Left ventricle myocardium inferior (tissue), 1 donor: ENCODE data around the gene PACSIN1. TPM values are rescaled to one million over a fixed set of nuclear protein-coding genes. Genes with fewer than 3 reads are reported as not detected.

ENCODE experiments used
- DNase-seq: peaks from one replicate; pipeline ENCODE4 v3.0.0-alpha.2; 2020
- H3K27ac ChIP-seq: fragments of 200-600 bp; replicated peaks from 2 replicates; pipeline ENCODE4 v1.8.0; 2021
- H3K27me3 ChIP-seq: fragments of 200-600 bp; 2 replicates; pipeline ENCODE4 v1.8.0; 2021; ENCODE audit warnings: low read depth
- H3K36me3 ChIP-seq: fragments of 200-600 bp; 2 replicates; pipeline ENCODE4 v1.8.0; 2021
- H3K4me1 ChIP-seq: fragments of 200-600 bp; 2 replicates; pipeline ENCODE4 v1.8.0; 2021
- H3K4me3 ChIP-seq: fragments of 200-600 bp; 2 replicates; pipeline ENCODE4 v1.8.0; 2021; ENCODE audit warnings: mild to moderate bottlenecking, moderate library complexity
- H3K9me3 ChIP-seq: fragments of 200-600 bp; replicated peaks from 2 replicates; pipeline ENCODE4 v1.8.0; 2021
- intact Hi-C: fragments of 100-400 bp; cut with micrococcal nuclease; formaldehyde crosslinking; loops from one replicate; pipeline ENCODE4 v1.11.0; 2022
- total RNA-seq: library from RNA; stranded (reverse); fragmentation: NEBNext Ultra II Directional; extraction: Animal tissue kit (Norgen Biotek cat#: 25700); gene quantifications from one replicate; pipeline ENCODE4 v1.2.1, GENCODE V29; 2021
- TF ChIP-seq, protein P1 (sequence below): fragments of 200-600 bp; IDR thresholded peaks from 2 replicates; pipeline ENCODE4 v1.8.0; 2021; ENCODE audit warnings: antibody characterized with exemption, mild to moderate bottlenecking, borderline replicate concordance
- donor health status: DM: no; HTN: yes; CAD: no; lungs with severe emphysema.

The PACSIN1 gene
- total RNA-seq, 1 donor from 2014 or later: 15.2 TPM

DNA sequence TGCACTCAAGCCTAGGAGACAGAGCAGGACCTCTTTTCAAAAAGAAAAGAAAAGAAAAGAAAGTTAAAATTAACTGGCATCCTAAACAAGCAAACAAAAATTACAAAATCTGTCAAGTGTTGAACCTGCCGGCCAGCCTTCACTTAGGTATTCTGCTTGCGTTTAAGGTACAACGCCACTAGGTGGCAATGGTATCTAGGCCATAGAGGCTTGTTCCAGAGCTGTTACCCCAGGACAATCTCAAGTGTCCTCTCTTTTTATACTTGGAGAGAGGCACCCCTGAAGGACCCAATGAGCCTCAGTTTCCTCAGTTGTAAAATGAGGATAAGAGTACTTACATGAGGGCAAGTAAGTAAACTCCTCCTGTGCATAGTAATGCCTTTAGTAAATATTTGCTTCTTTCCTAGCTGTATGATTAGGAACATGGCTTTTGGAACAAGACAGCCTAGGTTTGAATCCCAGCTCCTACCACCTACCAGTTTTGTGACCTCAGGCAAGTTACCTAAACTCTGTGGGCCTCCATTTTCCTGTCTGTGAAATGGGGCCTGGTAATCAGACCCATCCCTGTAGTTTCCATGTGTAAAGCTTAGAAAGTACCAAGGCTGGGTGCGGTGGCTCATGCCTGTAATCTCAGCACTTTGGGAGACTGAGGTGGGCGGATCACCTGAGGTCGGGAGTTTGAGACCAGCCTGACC, 5.8 kb upstream of the PACSIN1 start:
- Histone ChIP-seq H3K27ac (no peak overlapping the region), H3K36me3 (no peaks in the 10 kb centered on the region), H3K9me3 (no peaks in the 10 kb centered on the region), H3K27me3 (peaks cover 17% of the 10 kb centered on the region), H3K4me1 (peaks cover 3% of the 10 kb centered on the region), H3K4me3 (no peak overlapping the region)
- intact Hi-C loops: loop anchor here (5.0 kb wide), 1 partner anchor 147 kb away; no protein-coding TSS in a partner anchor
- TF ChIP-seq, protein P1, sequence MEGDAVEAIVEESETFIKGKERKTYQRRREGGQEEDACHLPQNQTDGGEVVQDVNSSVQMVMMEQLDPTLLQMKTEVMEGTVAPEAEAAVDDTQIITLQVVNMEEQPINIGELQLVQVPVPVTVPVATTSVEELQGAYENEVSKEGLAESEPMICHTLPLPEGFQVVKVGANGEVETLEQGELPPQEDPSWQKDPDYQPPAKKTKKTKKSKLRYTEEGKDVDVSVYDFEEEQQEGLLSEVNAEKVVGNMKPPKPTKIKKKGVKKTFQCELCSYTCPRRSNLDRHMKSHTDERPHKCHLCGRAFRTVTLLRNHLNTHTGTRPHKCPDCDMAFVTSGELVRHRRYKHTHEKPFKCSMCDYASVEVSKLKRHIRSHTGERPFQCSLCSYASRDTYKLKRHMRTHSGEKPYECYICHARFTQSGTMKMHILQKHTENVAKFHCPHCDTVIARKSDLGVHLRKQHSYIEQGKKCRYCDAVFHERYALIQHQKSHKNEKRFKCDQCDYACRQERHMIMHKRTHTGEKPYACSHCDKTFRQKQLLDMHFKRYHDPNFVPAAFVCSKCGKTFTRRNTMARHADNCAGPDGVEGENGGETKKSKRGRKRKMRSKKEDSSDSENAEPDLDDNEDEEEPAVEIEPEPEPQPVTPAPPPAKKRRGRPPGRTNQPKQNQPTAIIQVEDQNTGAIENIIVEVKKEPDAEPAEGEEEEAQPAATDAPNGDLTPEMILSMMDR: peak; percentile 72
- DNase-seq: no peak

DNA sequence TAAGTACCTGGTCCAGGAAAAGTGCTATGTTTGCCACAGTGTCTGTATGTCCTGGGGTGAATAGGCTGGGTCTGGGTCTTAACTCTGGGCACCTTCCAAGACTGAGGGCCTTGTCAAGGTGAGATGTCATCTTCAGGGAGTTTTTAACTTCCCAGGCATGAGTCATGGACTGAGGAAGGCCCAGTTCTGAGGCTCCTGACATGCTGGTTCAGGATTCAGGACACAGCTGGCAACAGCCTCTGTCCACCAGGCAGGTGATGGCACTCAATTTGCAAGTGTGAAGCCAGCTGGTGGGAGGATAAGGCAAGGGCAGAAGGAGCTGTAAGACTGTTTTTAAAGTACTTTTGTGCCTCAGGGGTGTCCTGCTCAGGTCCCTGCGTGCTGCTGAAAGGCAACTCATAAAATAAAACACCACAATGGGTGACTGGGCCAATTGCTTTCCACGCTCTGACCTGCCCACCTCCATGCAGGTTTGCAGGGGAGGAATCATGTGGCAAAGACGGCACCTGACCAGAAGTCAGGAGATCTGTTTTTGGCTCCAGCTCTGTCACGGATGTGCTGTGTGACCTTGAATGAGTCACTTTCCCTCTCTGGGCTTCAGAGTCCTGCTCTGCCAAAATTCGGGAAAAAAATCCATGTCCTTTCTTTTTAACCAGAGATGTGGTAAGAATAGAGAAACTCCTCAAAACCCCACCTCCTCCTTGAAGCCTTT, 4.9 kb upstream of the PACSIN1 start:
- no peak for DNase-seq
- Histone ChIP-seq H3K9me3 (no peaks in the 10 kb centered on the region), H3K36me3 (no peaks in the 10 kb centered on the region), H3K4me1 (peaks cover 12% of the 10 kb centered on the region), H3K27ac (no peak overlapping the region), H3K27me3 (peaks cover 26% of the 10 kb centered on the region), H3K4me3 (no peak overlapping the region)
- TF ChIP-seq, protein P1: no peak
- intact Hi-C loops: loop anchor here (5.0 kb wide), 1 partner anchor 146 kb away; no protein-coding TSS in a partner anchor

DNA sequence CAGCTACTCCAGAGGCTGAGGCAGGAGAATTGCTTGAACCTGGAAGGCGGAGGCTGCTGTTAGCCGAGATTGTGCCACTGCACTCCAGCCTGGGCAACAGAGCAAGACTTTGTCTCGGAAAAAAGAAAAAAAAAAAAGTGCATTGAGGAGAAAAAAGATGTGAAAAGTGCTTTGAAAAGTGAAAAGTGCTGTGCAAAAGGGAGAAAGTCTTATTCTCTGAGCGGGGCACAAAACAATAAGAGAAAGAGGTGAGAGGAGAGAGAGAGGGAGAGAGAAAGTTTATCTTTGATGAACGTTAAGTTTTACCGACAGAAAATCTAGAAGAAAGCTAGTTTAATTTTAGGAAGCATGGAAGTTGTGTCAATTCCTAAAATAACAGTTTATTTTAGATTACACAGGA, 3.9 kb upstream of the PACSIN1 start:
- intact Hi-C loops: loop anchor here (5.0 kb wide), 1 partner anchor 145 kb away; no protein-coding TSS in a partner anchor
- Histone ChIP-seq H3K27ac (peak overlapping the region; percentile 38), H3K9me3 (no peaks in the 10 kb centered on the region), H3K27me3 (peaks cover 36% of the 10 kb centered on the region), H3K36me3 (no peaks in the 10 kb centered on the region), H3K4me1 (peaks cover 17% of the 10 kb centered on the region), H3K4me3 (no peak overlapping the region)
- TF ChIP-seq, protein P1: no peak
- no peak for DNase-seq

DNA sequence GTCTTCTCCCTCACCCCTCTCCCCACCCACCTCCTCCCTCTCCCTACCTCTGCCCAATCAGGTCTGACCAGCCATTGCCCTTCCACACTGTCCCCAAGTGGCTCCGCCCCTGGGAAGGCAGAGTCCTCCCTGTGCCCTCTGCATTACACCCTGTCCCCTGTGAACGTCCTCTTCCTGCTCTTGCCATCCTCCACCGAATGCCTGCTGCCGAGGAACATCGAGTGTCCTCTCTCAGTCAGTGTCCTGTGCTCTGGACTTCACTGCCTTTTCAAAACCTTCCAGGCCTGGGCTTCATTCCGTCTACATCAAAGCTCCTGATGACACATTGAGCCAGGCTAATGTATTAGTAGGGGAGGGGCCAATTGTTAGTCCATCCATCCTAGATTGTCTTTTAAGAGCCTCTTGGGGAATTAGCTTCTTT, 3.3 kb upstream of the PACSIN1 start:
- H3K4me1 ChIP-seq: peaks cover 17% of the 10 kb centered on the region
- no peaks in the 10 kb centered on the region for H3K36me3 ChIP-seq
- TF ChIP-seq, protein P1: no peak
- intact Hi-C loops: loop anchor here (5.0 kb wide), 1 partner anchor 145 kb away; no protein-coding TSS in a partner anchor
- peak; percentile 62 for DNase-seq
- H3K27me3 ChIP-seq: peaks cover 36% of the 10 kb centered on the region
- H3K27ac ChIP-seq: peak overlapping the region; percentile 64
- H3K9me3 ChIP-seq: no peaks in the 10 kb centered on the region
- H3K4me3 ChIP-seq: no peak overlapping the region

DNA sequence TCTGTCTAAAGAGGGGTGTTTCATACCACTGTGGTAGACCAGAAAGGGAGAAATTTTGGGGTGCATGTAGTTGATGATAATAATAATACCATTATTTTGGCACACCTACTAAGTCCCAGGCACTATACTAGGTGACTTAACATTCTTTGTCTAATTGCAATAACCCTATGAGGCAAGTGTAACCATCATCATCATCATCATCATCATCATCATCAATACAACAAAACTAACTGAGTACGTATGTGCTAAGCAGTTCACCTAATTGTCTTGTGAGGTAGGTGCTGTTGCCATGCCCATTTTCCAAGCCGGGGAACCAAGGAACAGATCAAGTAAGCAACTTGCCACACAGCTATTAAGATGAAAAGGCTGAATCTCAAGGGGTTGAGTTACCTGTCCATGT, 2.6 kb upstream of the PACSIN1 start:
- H3K4me3 ChIP-seq: no peak overlapping the region
- TF ChIP-seq, protein P1: no peak
- intact Hi-C loops: loop anchor here (5.0 kb wide), 1 partner anchor 144 kb away; no protein-coding TSS in a partner anchor
- H3K4me1 ChIP-seq: peaks cover 17% of the 10 kb centered on the region
- no peaks in the 10 kb centered on the region for H3K9me3 ChIP-seq
- DNase-seq: no peak
- no peak overlapping the region for H3K27ac ChIP-seq
- H3K27me3 ChIP-seq: peaks cover 36% of the 10 kb centered on the region
- no peaks in the 10 kb centered on the region for H3K36me3 ChIP-seq
